ENCODE measurements around the gene TMEM87B. TPM values are rescaled to one million over a fixed set of nuclear protein-coding genes. Genes with fewer than 3 reads are reported as not detected.
"Not testable (repeated sequence)": the region's sequence is repeated elsewhere in the genome, so short reads cannot be mapped to it uniquely, and the experiment has no call there.

Gene TMEM87B
- polyA plus RNA-seq, 4 donors = 22.4 to 28.2 (median 22.9) TPM

GRCh38 chr2:112113354-112113753, 58.3 kb downstream of the TMEM87B start:
- DNase-seq (ENCODE audit: low read depth in 4 of 4, low spot score in 3 of 4) = not testable (repeated sequence)

GRCh38 chr2:112118148-112118547, 63.1 kb downstream of the TMEM87B start:
- no peak for DNase-seq (ENCODE audit: low read depth in 4 of 4, low spot score in 3 of 4)

GRCh38 chr2:112121682-112122254, 66.7 kb downstream of the TMEM87B start:
- DNase-seq (ENCODE audit: low read depth in 4 of 4, low spot score in 3 of 4) = peak in 1 of 4 donors; percentile 35

- DNase-seq (ENCODE audit: low read depth in 4 of 4, low spot score in 3 of 4) = no peak
These were observed 74.0 kb downstream of the TMEM87B start for GRCh38 chr2:112129060-112129459.

GRCh38 chr2:112133344-112133743, 78.3 kb downstream of the TMEM87B start:
- no peak for DNase-seq (ENCODE audit: low read depth in 4 of 4, low spot score in 3 of 4)

GRCh38 chr2:112134120-112134519, 79.1 kb downstream of the TMEM87B start:
- DNase-seq (ENCODE audit: low read depth in 4 of 4, low spot score in 3 of 4) = no peak

GRCh38 chr2:112136096-112136495, 81.0 kb downstream of the TMEM87B start:
- DNase-seq (ENCODE audit: low read depth in 4 of 4, low spot score in 3 of 4) = no peak

GRCh38 chr2:112137516-112138158, 82.6 kb downstream of the TMEM87B start:
- DNase-seq (ENCODE audit: low read depth in 4 of 4, low spot score in 3 of 4) = no peak

- no peak for DNase-seq (ENCODE audit: low read depth in 4 of 4, low spot score in 3 of 4)
These were observed 83.3 kb downstream of the TMEM87B start, which contains the start of gene FBLN7 for GRCh38 chr2:112138159-112139032. TSS of gene FBLN7 (plus strand) at chr2:112138385. CDS start at chr2:112138656, 271 bp downstream.

GRCh38 chr2:112139033-112139614, 84.1 kb downstream of the TMEM87B start:
- DNase-seq (ENCODE audit: low read depth in 4 of 4, low spot score in 3 of 4) = not testable (repeated sequence)

- not testable (repeated sequence) for DNase-seq (ENCODE audit: low read depth in 4 of 4, low spot score in 3 of 4)
These were observed 84.7 kb downstream of the TMEM87B start for GRCh38 chr2:112139661-112140204.

GRCh38 chr2:112140205-112140802, 85.2 kb downstream of the TMEM87B start:
- DNase-seq (ENCODE audit: low read depth in 4 of 4, low spot score in 3 of 4) = no peak

GRCh38 chr2:112140899-112141625, 86.0 kb downstream of the TMEM87B start:
- no peak for DNase-seq (ENCODE audit: low read depth in 4 of 4, low spot score in 3 of 4)

GRCh38 chr2:112141626-112142007, 86.5 kb downstream of the TMEM87B start:
- no peak for DNase-seq (ENCODE audit: low read depth in 4 of 4, low spot score in 3 of 4)

- no peak for DNase-seq (ENCODE audit: low read depth in 4 of 4, low spot score in 3 of 4)
These were observed 87.5 kb downstream of the TMEM87B start for GRCh38 chr2:112142525-112143078.

GRCh38 chr2:112143150-112143549, 88.1 kb downstream of the TMEM87B start:
- DNase-seq (ENCODE audit: low read depth in 4 of 4, low spot score in 3 of 4) = no peak

- DNase-seq (ENCODE audit: low read depth in 4 of 4, low spot score in 3 of 4) = no peak
These were observed 89.9 kb downstream of the TMEM87B start for GRCh38 chr2:112144966-112145365.

GRCh38 chr2:112147382-112148168, 92.5 kb downstream of the TMEM87B start:
- DNase-seq (ENCODE audit: low read depth in 4 of 4, low spot score in 3 of 4) = no peak

- DNase-seq (ENCODE audit: low read depth in 4 of 4, low spot score in 3 of 4) = no peak
These were observed 93.4 kb downstream of the TMEM87B start for GRCh38 chr2:112148477-112148876.

All from left renal pelvis (tissue), 4 donors.